ENCODE data around the gene G6PC3. TPM values are rescaled to one million over a fixed set of nuclear protein-coding genes. Genes with fewer than 3 reads are reported as not detected.

The G6PC3 gene
- total and polyA plus RNA-seq, 8 donors, result 9.1 to 54.2 (median 25.3) TPM

DNA sequence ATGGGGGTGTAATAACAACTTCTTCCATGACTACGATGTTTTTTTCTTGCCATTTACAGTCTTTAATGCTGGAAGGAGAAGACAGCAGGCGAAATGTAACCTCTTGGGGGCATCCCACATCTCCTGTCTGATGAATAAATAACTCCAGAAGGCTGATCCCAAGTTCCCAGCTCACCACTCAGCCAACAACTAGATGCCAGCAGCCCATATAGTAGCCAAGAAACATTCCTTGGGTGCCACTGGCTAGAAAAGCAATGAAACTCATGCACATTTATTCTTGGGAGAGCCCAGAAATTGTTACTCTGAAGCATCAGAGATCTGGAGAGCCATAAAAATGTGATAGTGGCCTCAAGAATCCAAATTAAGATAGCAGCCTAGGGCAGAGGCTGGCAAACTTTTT, 33.1 kb upstream of the G6PC3 start:
- ATAC-seq (no peak), FAIRE-seq (no peak), DNase-seq (no peak)
- Histone ChIP-seq H3K27ac (no peak overlapping the region), H3K27me3 (no peaks in the 10 kb centered on the region), H3K4me3 (no peak overlapping the region), H3K4me1 (peaks cover 0 to 6% (median 0%) of the 10 kb centered on the region in 3 donors), H3K9me3 (no peaks in the 10 kb centered on the region), H3K36me3 (peaks cover 4 to 17% (median 5%) of the 10 kb centered on the region in 3 donors)
- 92 to 93% methylated on average over 2 of the region's 2 CpGs for WGBS, 2 donors
- intact Hi-C loops (cut with DNase I), result no loop called here
- TF ChIP-seq, protein P1, sequence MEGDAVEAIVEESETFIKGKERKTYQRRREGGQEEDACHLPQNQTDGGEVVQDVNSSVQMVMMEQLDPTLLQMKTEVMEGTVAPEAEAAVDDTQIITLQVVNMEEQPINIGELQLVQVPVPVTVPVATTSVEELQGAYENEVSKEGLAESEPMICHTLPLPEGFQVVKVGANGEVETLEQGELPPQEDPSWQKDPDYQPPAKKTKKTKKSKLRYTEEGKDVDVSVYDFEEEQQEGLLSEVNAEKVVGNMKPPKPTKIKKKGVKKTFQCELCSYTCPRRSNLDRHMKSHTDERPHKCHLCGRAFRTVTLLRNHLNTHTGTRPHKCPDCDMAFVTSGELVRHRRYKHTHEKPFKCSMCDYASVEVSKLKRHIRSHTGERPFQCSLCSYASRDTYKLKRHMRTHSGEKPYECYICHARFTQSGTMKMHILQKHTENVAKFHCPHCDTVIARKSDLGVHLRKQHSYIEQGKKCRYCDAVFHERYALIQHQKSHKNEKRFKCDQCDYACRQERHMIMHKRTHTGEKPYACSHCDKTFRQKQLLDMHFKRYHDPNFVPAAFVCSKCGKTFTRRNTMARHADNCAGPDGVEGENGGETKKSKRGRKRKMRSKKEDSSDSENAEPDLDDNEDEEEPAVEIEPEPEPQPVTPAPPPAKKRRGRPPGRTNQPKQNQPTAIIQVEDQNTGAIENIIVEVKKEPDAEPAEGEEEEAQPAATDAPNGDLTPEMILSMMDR (IDR thresholded peaks at IDR 0.05), result no peak

DNA sequence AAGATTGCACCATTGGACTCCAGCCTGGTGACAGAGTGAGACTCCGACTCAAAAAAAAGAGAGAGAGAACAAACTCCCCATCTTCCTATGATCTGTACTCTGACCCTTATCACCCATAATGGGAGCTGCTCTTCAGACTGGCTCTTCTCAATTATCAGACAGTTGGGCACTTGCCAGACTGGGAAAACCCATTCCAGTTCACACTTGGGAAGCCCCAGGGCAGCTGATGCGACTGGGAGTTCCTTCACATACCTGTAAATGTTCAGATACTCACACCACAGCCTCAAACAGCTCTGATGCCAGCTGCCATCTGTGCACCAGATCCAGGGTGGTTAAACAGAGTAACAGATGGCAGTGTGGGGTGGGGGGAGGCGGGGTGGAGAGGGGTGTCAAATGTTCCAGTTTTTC, 31.9 kb upstream of the G6PC3 start:
- no peaks in the 10 kb centered on the region for H3K9me3 ChIP-seq
- no peak overlapping the region for H3K27ac ChIP-seq
- 85 to 86% methylated on average over 3 of the region's 3 CpGs for WGBS, 2 donors
- FAIRE-seq (no peak), DNase-seq (no peak), ATAC-seq (no peak)
- no peaks in the 10 kb centered on the region for H3K27me3 ChIP-seq
- peaks cover 4 to 16% (median 5%) of the 10 kb centered on the region in 3 donors for H3K36me3 ChIP-seq
- peaks cover 0 to 6% (median 0%) of the 10 kb centered on the region in 3 donors for H3K4me1 ChIP-seq
- intact Hi-C loops (cut with DNase I), result no loop called here
- H3K4me3 ChIP-seq, result no peak overlapping the region
- TF ChIP-seq, protein P1 (IDR thresholded peaks at IDR 0.05), result no peak

DNA sequence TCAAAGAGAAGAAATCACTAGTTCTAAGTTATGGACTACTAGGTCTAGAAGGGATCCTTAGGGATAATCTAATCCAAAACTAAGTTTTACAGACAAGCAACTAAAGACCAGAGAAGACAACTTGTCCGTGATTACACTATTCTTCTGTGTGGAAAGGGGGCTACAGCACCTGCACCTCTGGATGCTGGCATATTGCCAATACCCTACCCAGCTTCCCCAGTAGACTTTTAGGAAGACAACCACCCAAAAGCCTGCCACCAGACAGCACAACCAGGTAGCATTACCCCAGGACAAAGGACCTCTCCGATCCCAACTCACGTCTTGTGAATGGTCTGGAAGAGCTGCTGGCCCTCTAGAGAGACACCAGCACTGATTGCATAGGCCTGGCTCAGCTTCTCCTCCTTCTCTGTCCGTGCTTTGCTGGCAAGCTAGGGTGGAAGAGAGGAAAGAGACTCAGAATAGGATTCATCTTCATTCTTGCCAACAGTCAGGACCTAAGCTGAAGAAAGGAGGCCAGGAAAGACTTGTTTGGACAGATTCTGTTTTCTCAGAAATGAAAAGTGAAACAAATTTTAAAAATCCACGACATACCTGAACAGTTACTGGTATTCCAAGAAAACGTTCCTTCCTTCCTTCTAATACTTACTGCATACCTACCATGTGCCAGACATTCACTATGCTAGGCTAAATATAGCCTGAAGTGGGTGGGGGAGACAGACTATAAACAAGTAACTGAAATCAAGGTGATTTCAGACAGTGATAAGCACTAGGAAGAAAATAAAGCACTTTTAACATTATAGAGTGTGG, 30.5 kb upstream of the G6PC3 start:
- no peak overlapping the region for H3K27ac ChIP-seq
- no peaks in the 10 kb centered on the region for H3K27me3 ChIP-seq
- H3K4me1 ChIP-seq, result peaks cover 0 to 6% (median 0%) of the 10 kb centered on the region in 3 donors
- H3K4me3 ChIP-seq, result no peak overlapping the region
- no peaks in the 10 kb centered on the region for H3K9me3 ChIP-seq
- intact Hi-C loops (cut with DNase I), result no loop called here
- WGBS, 2 donors, result 67 to 78% methylated on average over 6 of the region's 6 CpGs
- DNase-seq (no peak), ATAC-seq (peak in 1 of 4 donors; percentile 23), FAIRE-seq (no peak)
- TF ChIP-seq, protein P1 (IDR thresholded peaks at IDR 0.05), result no peak
- H3K36me3 ChIP-seq, result peaks cover 4 to 16% (median 5%) of the 10 kb centered on the region in 3 donors

DNA sequence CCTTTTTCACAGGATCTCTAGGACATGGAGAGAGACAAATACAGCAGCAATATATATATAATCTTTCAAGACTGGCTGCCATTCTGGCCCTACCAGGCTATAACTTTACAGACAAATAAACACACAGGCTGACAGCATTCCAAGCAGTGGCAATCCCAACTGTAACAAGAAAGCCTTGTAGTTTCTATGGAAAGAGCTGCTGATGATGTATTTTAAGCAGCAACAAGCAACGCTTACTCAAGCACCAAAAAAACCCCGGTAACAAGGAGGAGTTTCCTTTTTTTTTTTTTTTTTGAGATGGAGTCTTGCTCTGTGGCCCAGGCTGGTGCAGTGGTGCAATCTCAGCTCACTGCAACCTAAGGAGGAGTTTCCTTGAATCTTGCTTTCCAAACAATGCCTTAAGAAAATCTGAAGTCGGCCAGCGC, 27.3 kb upstream of the G6PC3 start:
- Histone ChIP-seq H3K4me3 (no peak overlapping the region), H3K9me3 (no peaks in the 10 kb centered on the region), H3K36me3 (no peaks in the 10 kb centered on the region), H3K27ac (no peak overlapping the region), H3K27me3 (no peaks in the 10 kb centered on the region), H3K4me1 (peaks cover 0 to 6% (median 0%) of the 10 kb centered on the region in 3 donors)
- 72 to 83% methylated on average over 4 of the region's 4 CpGs for WGBS, 2 donors
- no peak for DNase-seq
- TF ChIP-seq, protein P1 (IDR thresholded peaks at IDR 0.05), result no peak
- intact Hi-C loops (cut with DNase I), result no loop called here
- no peak for FAIRE-seq
- ATAC-seq, result peak in 1 of 4 donors; percentile 39

DNA sequence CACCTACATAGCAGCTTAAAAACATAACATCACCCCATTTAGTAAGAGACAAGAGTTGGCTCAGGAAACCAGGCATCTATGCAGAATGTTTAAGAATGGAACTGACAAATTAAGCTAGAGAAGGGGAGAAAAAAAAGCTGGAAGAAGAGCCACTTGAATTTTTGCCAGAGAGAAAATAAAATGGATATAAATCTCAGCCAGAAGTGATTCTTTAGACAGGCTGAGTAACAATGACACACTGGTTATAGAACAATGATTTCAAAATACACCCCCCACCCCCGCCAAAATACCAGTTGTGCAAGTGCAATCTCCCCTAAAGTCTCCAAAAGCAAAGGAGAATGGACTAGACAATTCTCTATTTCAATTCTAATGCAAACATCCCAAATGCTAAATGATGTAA, 26.5 kb upstream of the G6PC3 start:
- Histone ChIP-seq H3K27ac (no peak overlapping the region), H3K4me3 (no peak overlapping the region), H3K36me3 (peaks cover 0 to under 1% (median 0%) of the 10 kb centered on the region in 3 donors), H3K9me3 (no peaks in the 10 kb centered on the region), H3K27me3 (no peaks in the 10 kb centered on the region), H3K4me1 (peaks cover 0 to 6% (median 0%) of the 10 kb centered on the region in 3 donors)
- WGBS, 2 donors, result 59 to 85% methylated on average over 1 of the region's 1 CpG
- no peak for DNase-seq
- ATAC-seq, result no peak
- FAIRE-seq, result no peak
- intact Hi-C loops (cut with DNase I), result no loop called here
- TF ChIP-seq, protein P1 (IDR thresholded peaks at IDR 0.05), result no peak
